GM19397 (cell line): ENCODE measurements around the gene NCAPD3.
A peak's percentile ranks its signal among the peaks of the same experiment; 100 is the strongest.
"Not testable (repeated sequence)": the region's sequence is repeated elsewhere in the genome, so short reads cannot be mapped to it uniquely, and the experiment has no call there.

Experiments
- ATAC-seq: cut with Tn5 transposase; IDR thresholded peaks from one replicate; pipeline ENCODE4 v1.9.1; 2021; ENCODE audit warnings: mild to moderate bottlenecking, moderate library complexity; ENCODE audit not compliant: unreplicated experiment

The NCAPD3 gene

GRCh38 chr11:134230339-134230738, 6.6 kb upstream of the NCAPD3 start:
- ATAC-seq: no peak

GRCh38 chr11:134229126-134229790, 5.5 kb upstream of the NCAPD3 start:
- no peak for ATAC-seq

GRCh38 chr11:134228625-134229024, 4.9 kb upstream of the NCAPD3 start:
- ATAC-seq: peak; percentile 48

GRCh38 chr11:134226806-134227325, 3.1 kb upstream of the NCAPD3 start:
- ATAC-seq: no peak

GRCh38 chr11:134224710-134225664, 1.2 kb upstream of the NCAPD3 start:
- peak; percentile 17 for ATAC-seq

- no peak for ATAC-seq
Measured at GRCh38 chr11:134223121-134223520, 646 bp downstream of the NCAPD3 start.

- ATAC-seq: no peak
Measured at GRCh38 chr11:134216816-134217215, 7.0 kb downstream of the NCAPD3 start.

GRCh38 chr11:134215836-134216235, 7.9 kb downstream of the NCAPD3 start:
- no peak for ATAC-seq

- ATAC-seq: no peak
Measured at GRCh38 chr11:134207538-134208239, 16.1 kb downstream of the NCAPD3 start.

- no peak for ATAC-seq
Measured at GRCh38 chr11:134206185-134206584, 17.6 kb downstream of the NCAPD3 start.

GRCh38 chr11:134205729-134206128, 18.0 kb downstream of the NCAPD3 start:
- ATAC-seq: no peak

- ATAC-seq: no peak
Measured at GRCh38 chr11:134202661-134203060, 21.1 kb downstream of the NCAPD3 start.

GRCh38 chr11:134200688-134201087, 23.1 kb downstream of the NCAPD3 start:
- ATAC-seq: no peak

- ATAC-seq: no peak
Measured at GRCh38 chr11:134199531-134199930, 24.2 kb downstream of the NCAPD3 start.

GRCh38 chr11:134196756-134197155, 27.0 kb downstream of the NCAPD3 start:
- no peak for ATAC-seq

GRCh38 chr11:134188092-134188491, 35.7 kb downstream of the NCAPD3 start:
- not testable (repeated sequence) for ATAC-seq

- ATAC-seq: no peak
Measured at GRCh38 chr11:134181707-134182106, 42.1 kb downstream of the NCAPD3 start.

GRCh38 chr11:134178032-134178674, 45.6 kb downstream of the NCAPD3 start:
- no peak for ATAC-seq

GRCh38 chr11:134176284-134176683, 47.5 kb downstream of the NCAPD3 start:
- no peak for ATAC-seq

GRCh38 chr11:134173296-134173695, 50.5 kb downstream of the NCAPD3 start:
- no peak for ATAC-seq

GRCh38 chr11:134171951-134172350, 51.8 kb downstream of the NCAPD3 start:
- no peak for ATAC-seq
